Measurements from ENCODE around the gene DYSF.

DNA sequence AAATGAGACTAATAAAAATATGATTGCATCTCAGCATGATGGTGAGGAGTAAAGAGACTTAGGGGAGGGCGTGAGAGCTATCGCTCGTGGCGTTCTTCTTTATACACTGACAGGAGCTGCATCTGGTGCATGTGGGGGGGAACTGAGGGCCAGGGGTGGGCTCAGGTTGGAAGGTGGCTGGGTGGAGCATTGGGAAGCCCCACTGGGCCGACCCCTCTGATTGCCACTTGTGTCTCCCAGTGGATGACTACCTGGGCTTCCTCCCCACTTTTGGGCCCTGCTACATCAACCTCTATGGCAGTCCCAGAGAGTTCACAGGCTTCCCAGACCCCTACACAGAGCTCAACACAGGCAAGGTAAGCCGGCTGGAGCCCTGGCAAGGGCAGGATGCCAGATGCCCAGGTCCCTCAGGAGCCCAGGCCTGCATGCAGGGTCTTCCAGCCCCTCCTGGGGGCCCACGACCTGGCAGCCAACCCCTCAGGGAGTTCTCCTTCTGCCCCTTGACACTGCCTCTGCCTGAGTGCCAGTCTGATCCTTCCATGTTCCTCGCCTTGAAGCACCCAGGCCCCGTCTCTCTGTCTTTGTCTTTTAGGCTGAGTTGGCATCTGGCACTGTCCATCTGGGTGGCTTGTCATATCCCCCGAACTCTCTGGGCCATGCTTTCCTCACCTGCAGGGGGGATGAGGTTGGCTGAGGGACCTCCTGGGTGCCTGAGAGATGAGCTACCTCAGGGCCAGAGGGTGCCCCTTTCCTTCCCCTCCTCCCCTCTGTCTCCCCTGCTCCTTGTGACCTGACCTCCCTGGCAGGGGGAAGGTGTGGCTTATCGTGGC, 97.7 kb downstream of the DYSF start:
- no peak for TF ChIP-seq CTCF (IDR thresholded peaks at IDR 0.05)
- no peak for TF ChIP-seq POLR2A (IDR thresholded peaks at IDR 0.05)

All from lower leg skin (tissue), 3 donors.